Endodermal cell (in vitro differentiated cells): Measurements from ENCODE around the gene MCMBP. TPM values are rescaled to one million over a fixed set of nuclear protein-coding genes. Genes with fewer than 3 reads are reported as not detected.
"Not testable (repeated sequence)": the region's sequence is repeated elsewhere in the genome, so short reads cannot be mapped to it uniquely, and the experiment has no call there.

Experiments
- DNase-seq: peaks from one replicate; pipeline ENCODE4 v3.0.0-alpha.2; 2017
- H3K27ac ChIP-seq: 2 replicates; pipeline ENCODE4 v1.5.1; 2013; ENCODE audit warnings: mild to moderate bottlenecking, low read depth, low read length, moderate library complexity
- H3K27me3 ChIP-seq: 2 replicates; pipeline ENCODE4 v1.6.1; 2013; ENCODE audit warnings: mild to moderate bottlenecking, low read length, moderate library complexity; ENCODE audit not compliant: insufficient read depth, control insufficient read depth, poor library complexity, severe bottlenecking
- H3K36me3 ChIP-seq: 2 replicates; pipeline ENCODE4 v1.7.0; 2013; ENCODE audit warnings: mild to moderate bottlenecking, low read length, moderate library complexity; ENCODE audit not compliant: control insufficient read depth, insufficient read depth
- H3K4me1 ChIP-seq: one replicate; pipeline ENCODE4 v1.7.0; 2013; ENCODE audit warnings: low read length; ENCODE audit not compliant: control insufficient read depth, insufficient read depth
- H3K4me3 ChIP-seq: 2 replicates; pipeline ENCODE4 v1.5.1; 2013; ENCODE audit warnings: mild to moderate bottlenecking, low read length, moderate library complexity
- H3K9ac ChIP-seq: 2 replicates; pipeline ENCODE4 v1.6.1; 2013; ENCODE audit warnings: mild to moderate bottlenecking, low read length, moderate library complexity; ENCODE audit not compliant: poor library complexity, severe bottlenecking; ENCODE audit errors: extremely low read depth
- H3K9me3 ChIP-seq: 2 replicates; pipeline ENCODE4 v1.6.1; 2013; ENCODE audit warnings: mild to moderate bottlenecking, low read length, moderate library complexity; ENCODE audit not compliant: control insufficient read depth
- H3K27ac Mint-ChIP-seq: 2 replicates; pipeline ENCODE4 v1.8.0; 2020; ENCODE audit warnings: mixed read lengths
- H3K27me3 Mint-ChIP-seq: 2 replicates; pipeline ENCODE4 v1.8.0; 2021; ENCODE audit warnings: mild to moderate bottlenecking, mixed read lengths; ENCODE audit not compliant: insufficient read depth
- H3K36me3 Mint-ChIP-seq: 2 replicates; pipeline ENCODE4 v1.8.0; 2020; ENCODE audit warnings: low read depth, mixed read lengths
- H3K4me1 Mint-ChIP-seq: 2 replicates; pipeline ENCODE4 v1.8.0; 2020; ENCODE audit warnings: mixed read lengths
- H3K4me3 Mint-ChIP-seq: 2 replicates; pipeline ENCODE4 v1.8.0; 2020; ENCODE audit warnings: mild to moderate bottlenecking, moderate library complexity, mixed read lengths
- H3K9me3 Mint-ChIP-seq: 2 replicates; pipeline ENCODE4 v1.8.0; 2020; ENCODE audit warnings: mild to moderate bottlenecking, mixed read lengths
- CTCF ChIP-seq: fragments of 200-600 bp; sonication (generic); conservative IDR thresholded peaks from 2 replicates; pipeline ENCODE4 v1.5.0; 2021; ENCODE audit warnings: antibody characterized with exemption, mild to moderate bottlenecking
- WGBS, 2 experiments: methylation state at CpG; one replicate each; pipeline versions ENCODE4 v1.1.5 to v1.1.7; 2013; ENCODE audit warnings: missing lambda C conversion rate in 2 of 2, mixed read lengths in 1 of 2; ENCODE audit not compliant: insufficient coverage in 1 of 2, insufficient read length in 1 of 2; 5-methylcytosine and 5-hydroxymethylcytosine counted together
- total RNA-seq, 2 donors: library from RNA; stranded (reverse); fragmentation: NEBNext Ultra II Directional in 1 of 2; extraction: Animal tissue kit (Norgen Biotek cat#: 25700) in 1 of 2; gene quantifications; 2 replicates in 1 of 2; 3 replicates in 1 of 2; pipeline ENCODE4 v1.2.1, GENCODE V29; 2021

Gene MCMBP
- total RNA-seq, 2 donors from 2014 or later = 96.6 to 98.9 TPM

- H3K9me3 Mint-ChIP-seq, H3K4me3 Mint-ChIP-seq, H3K36me3 Mint-ChIP-seq, H3K27me3 Mint-ChIP-seq, H3K27ac ChIP-seq, DNase-seq, H3K4me3 ChIP-seq, H3K9me3 ChIP-seq, H3K27me3 ChIP-seq, H3K36me3 ChIP-seq, H3K9ac ChIP-seq: not testable (repeated sequence)
- 79 to 86% methylated on average over 9 to 11 of the region's 11 CpGs for WGBS, 2 experiments
- peaks cover 21% of the 10 kb centered on the region for H3K4me1 ChIP-seq
- H3K4me1 Mint-ChIP-seq = peaks cover 46% of the 10 kb centered on the region
- peak overlapping the region; percentile 50 for H3K27ac Mint-ChIP-seq
These were observed 11.4 kb upstream of the MCMBP start for GRCh38 chr10:119883901-119884611.

- Histone ChIP-seq H3K27ac (no peak overlapping the region), H3K27me3 (no peaks in the 10 kb centered on the region), H3K36me3 (no peaks in the 10 kb centered on the region), H3K9ac (no peak overlapping the region), H3K9me3 (no peaks in the 10 kb centered on the region), H3K4me1 (no peaks in the 10 kb centered on the region), H3K4me3 (no peak overlapping the region)
- no peak overlapping the region for H3K4me3 Mint-ChIP-seq
- no peak overlapping the region for H3K27ac Mint-ChIP-seq
- peaks cover 16% of the 10 kb centered on the region for H3K4me1 Mint-ChIP-seq
- 83 to 84% methylated on average over 2 of the region's 2 CpGs for WGBS, 2 experiments
- H3K36me3 Mint-ChIP-seq = peaks cover 5% of the 10 kb centered on the region
- no peaks in the 10 kb centered on the region for H3K9me3 Mint-ChIP-seq
- TF ChIP-seq CTCF = no peak
- no peak for DNase-seq
- H3K27me3 Mint-ChIP-seq = no peaks in the 10 kb centered on the region
These were observed 5.9 kb upstream of the MCMBP start for GRCh38 chr10:119878524-119878923.

DNA sequence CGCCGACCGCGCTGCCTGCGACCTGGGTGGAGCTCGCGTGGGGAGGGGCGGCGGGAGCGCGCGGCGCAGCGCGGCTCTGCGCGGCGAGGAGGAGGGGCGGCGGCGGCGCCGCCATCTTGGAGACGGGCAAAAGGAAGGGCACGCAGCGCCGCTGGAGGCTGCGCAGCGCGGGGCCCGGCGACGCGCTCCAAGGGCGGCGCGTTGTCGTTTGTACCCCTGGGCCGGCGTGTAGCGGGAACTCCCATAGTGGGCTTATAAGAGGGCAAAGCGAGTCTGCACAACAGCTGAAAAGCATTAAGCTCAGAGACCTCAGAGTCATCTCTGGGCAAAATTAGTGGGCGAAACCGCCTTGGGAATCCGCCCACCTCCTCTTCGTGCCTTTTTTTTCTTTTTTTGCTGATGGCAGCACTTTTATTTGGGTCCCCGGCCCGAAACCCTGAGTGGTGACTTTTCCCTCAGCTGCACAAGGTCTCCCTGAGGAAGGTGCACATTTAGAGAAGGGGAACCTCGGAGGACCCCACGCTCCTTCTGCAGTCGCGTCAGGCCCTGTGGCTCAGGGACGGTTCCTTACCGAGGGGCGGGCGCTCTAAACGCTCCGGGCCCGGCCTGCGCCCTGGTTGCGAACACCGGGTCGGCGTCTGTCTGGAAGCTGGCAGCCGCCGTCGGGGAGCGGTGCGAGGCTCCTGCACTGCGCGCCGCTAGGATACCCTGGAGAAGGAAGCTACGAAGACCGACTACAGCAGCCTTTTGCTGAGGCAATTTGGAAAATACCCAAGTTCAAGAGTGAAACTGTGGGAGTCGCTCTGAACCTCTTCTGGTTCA is 428 bp upstream of the MCMBP start:
- peak; percentile 89 for DNase-seq
- no peaks in the 10 kb centered on the region for H3K27me3 Mint-ChIP-seq
- peak overlapping the region; percentile 91 for H3K27ac Mint-ChIP-seq
- H3K4me1 Mint-ChIP-seq = peaks cover 25% of the 10 kb centered on the region
- no peaks in the 10 kb centered on the region for H3K4me1 ChIP-seq
- H3K9ac ChIP-seq = peak overlapping the region; percentile 42
- H3K36me3 ChIP-seq = no peaks in the 10 kb centered on the region
- peak overlapping the region; percentile 44 for H3K27ac ChIP-seq
- H3K9me3 Mint-ChIP-seq = no peaks in the 10 kb centered on the region
- no peaks in the 10 kb centered on the region for H3K9me3 ChIP-seq
- TF ChIP-seq CTCF = no peak
- WGBS, 2 experiments = 5 to 6% methylated on average over 45 to 75 of the region's 75 CpGs
- peaks cover 5% of the 10 kb centered on the region for H3K36me3 Mint-ChIP-seq
- no peaks in the 10 kb centered on the region for H3K27me3 ChIP-seq
- H3K4me3 ChIP-seq = peak overlapping the region; percentile 92
- H3K4me3 Mint-ChIP-seq = peak overlapping the region; percentile 91
